Common myeloid progenitor, CD34-positive (primary cell): ENCODE measurements around the gene VAC14.
A peak's percentile ranks its signal among the peaks of the same experiment; 100 is the strongest.

Source experiments
- CTCF ChIA-PET: fragments of 350-600 bp; sonication (Branson Sonifier 250); formaldehyde crosslinking; loops from one replicate; lab custom pipeline; 2021; ENCODE audit warnings: antibody characterized with exemption; lab: Charles Lee
- POLR2A ChIA-PET: fragments of 350-600 bp; sonication (Branson Sonifier 250); formaldehyde crosslinking; loops from one replicate; lab custom pipeline; 2021; ENCODE audit warnings: antibody characterized with exemption; lab: Charles Lee
- DNase-seq, 3 donors: peaks; one replicate each; pipeline versions ENCODE4 v3.0.0 to v3.0.0-alpha.2; 2013
- H3K27ac ChIP-seq, 2 experiments: 1 replicate in 1 of 2; 2 replicates in 1 of 2; pipeline ENCODE4 v1.7.0; 2013; ENCODE audit warnings: inconsistent platforms in 2 of 2, low read length in 2 of 2, mild to moderate bottlenecking in 2 of 2, low read depth in 1 of 2, moderate library complexity in 1 of 2; ENCODE audit not compliant: severe bottlenecking in 2 of 2, insufficient read depth in 1 of 2, poor library complexity in 1 of 2
- H3K27me3 ChIP-seq, 5 experiments: replicated peaks in 2 of 5; 1 replicate in 3 of 5; 2 replicates in 2 of 5; pipeline versions ENCODE4 v1.6.1 to v1.7.0; 2013; ENCODE audit warnings: low read length in 4 of 5, mild to moderate bottlenecking in 2 of 5, moderate library complexity in 2 of 5, inconsistent platforms in 1 of 5; ENCODE audit not compliant: insufficient read depth in 5 of 5, control insufficient read depth in 4 of 5
- H3K36me3 ChIP-seq, 4 experiments: 1 replicate in 2 of 4; 2 replicates in 2 of 4; pipeline versions ENCODE4 v1.6.1 to v1.7.0; 2013; ENCODE audit warnings: low read length in 3 of 4, control low read depth in 1 of 4, mild to moderate bottlenecking in 1 of 4; ENCODE audit not compliant: control insufficient read depth in 4 of 4, insufficient read depth in 4 of 4
- H3K4me1 ChIP-seq, 4 experiments: 1 replicate in 3 of 4; 2 replicates in 1 of 4; pipeline versions ENCODE4 v1.6.1 to v1.7.1; 2013; ENCODE audit warnings: low read length in 3 of 4, mild to moderate bottlenecking in 3 of 4, control low read depth in 1 of 4, inconsistent platforms in 1 of 4, moderate library complexity in 1 of 4; ENCODE audit not compliant: control insufficient read depth in 4 of 4, insufficient read depth in 4 of 4; ENCODE audit errors: control extremely low read depth in 1 of 4
- H3K4me3 ChIP-seq, 7 experiments: 1 replicate in 4 of 7; 2 replicates in 3 of 7; pipeline versions ENCODE4 v1.5.1 to v1.7.0; 2013; ENCODE audit warnings: mild to moderate bottlenecking in 7 of 7, low read length in 6 of 7, moderate library complexity in 6 of 7, inconsistent platforms in 2 of 7, low read depth in 2 of 7, control low read depth in 1 of 7; ENCODE audit not compliant: insufficient read depth in 4 of 7, control insufficient read depth in 1 of 7; ENCODE audit errors: extremely low read depth in 1 of 7
- H3K9me3 ChIP-seq, 5 experiments: 1 replicate in 4 of 5; 2 replicates in 1 of 5; pipeline versions ENCODE4 v1.6.1 to v1.7.1; 2013; ENCODE audit warnings: low read length in 4 of 5, mild to moderate bottlenecking in 2 of 5, inconsistent platforms in 1 of 5, low read depth in 1 of 5, moderate library complexity in 1 of 5; ENCODE audit not compliant: control insufficient read depth in 4 of 5, insufficient read depth in 2 of 5; ENCODE audit errors: control extremely low read depth in 1 of 5
- WGBS: methylation state at CpG from one replicate; pipeline ENCODE4 v1.1.5; 2013; ENCODE audit not compliant: insufficient coverage; 5-methylcytosine and 5-hydroxymethylcytosine counted together

Gene VAC14

GRCh38 chr16:70765491-70765890 is 35.5 kb downstream of the VAC14 start:
- H3K4me3 ChIP-seq = no peak overlapping the region
- CTCF ChIA-PET = interaction anchor here (1.2 to 9.2 kb wide), 4 partner anchors 15 to 111 kb away, joined by 3 to 97 read pairs (median 3); no protein-coding TSS in a partner anchor
- H3K27ac ChIP-seq = no peak overlapping the region
- POLR2A ChIA-PET = no interaction called here
- no peak for DNase-seq
- no peaks in the 10 kb centered on the region for H3K4me1 ChIP-seq
- H3K27me3 ChIP-seq = no peaks in the 10 kb centered on the region
- H3K36me3 ChIP-seq = peaks cover 0 to 85% (median 42%) of the 10 kb centered on the region in 4 experiments
- H3K9me3 ChIP-seq = no peaks in the 10 kb centered on the region
- 98% methylated on average over 8 of the region's 8 CpGs for whole genome bisulfite sequencing

GRCh38 chr16:70764632-70765031 is 36.3 kb downstream of the VAC14 start:
- ChIA-PET POLR2A (no interaction called here), CTCF (interaction anchor here (1.2 to 9.2 kb wide), 3 partner anchors 14 to 87 kb away, joined by 3 to 97 read pairs (median 3); no protein-coding TSS in a partner anchor)
- H3K27me3 ChIP-seq = no peaks in the 10 kb centered on the region
- peaks cover 1 to 85% (median 40%) of the 10 kb centered on the region in 4 experiments for H3K36me3 ChIP-seq
- H3K4me3 ChIP-seq = no peak overlapping the region
- no peak for DNase-seq
- WGBS = over 99% methylated on average over 8 of the region's 10 CpGs
- no peaks in the 10 kb centered on the region for H3K9me3 ChIP-seq
- H3K4me1 ChIP-seq = no peaks in the 10 kb centered on the region
- H3K27ac ChIP-seq = no peak overlapping the region

GRCh38 chr16:70760221-70760620 is 40.7 kb downstream of the VAC14 start:
- WGBS = 100% methylated on average over 2 of the region's 3 CpGs
- ChIA-PET POLR2A (no interaction called here), CTCF (interaction anchor here (0.7 to 1.7 kb wide), 9 partner anchors 11 to 81 kb away, joined by 3 to 4 read pairs (median 4); no protein-coding TSS in a partner anchor)
- DNase-seq = no peak
- Histone ChIP-seq H3K9me3 (no peaks in the 10 kb centered on the region), H3K36me3 (peaks cover 7 to 92% (median 43%) of the 10 kb centered on the region in 4 experiments), H3K4me1 (no peaks in the 10 kb centered on the region), H3K4me3 (no peak overlapping the region), H3K27ac (peak overlapping the region in 1 of 2 experiments; percentile 25), H3K27me3 (no peaks in the 10 kb centered on the region)

GRCh38 chr16:70759666-70760065 is 41.3 kb downstream of the VAC14 start:
- CTCF ChIA-PET = interaction anchor here (0.5 to 1.7 kb wide), 10 partner anchors 8 to 161 kb away, joined by 3 to 4 read pairs (median 4); no protein-coding TSS in a partner anchor
- Histone ChIP-seq H3K4me3 (no peak overlapping the region), H3K27me3 (no peaks in the 10 kb centered on the region), H3K9me3 (no peaks in the 10 kb centered on the region), H3K4me1 (no peaks in the 10 kb centered on the region), H3K36me3 (peaks cover 7 to 92% (median 44%) of the 10 kb centered on the region in 4 experiments), H3K27ac (peak overlapping the region in 1 of 2 experiments; percentile 25)
- POLR2A ChIA-PET = interaction anchor here (0.5 kb wide), 1 partner anchor 32 kb away, joined by 3 read pairs; no protein-coding TSS in a partner anchor
- DNase-seq = peak in 1 of 3 donors; percentile 42
- 87% methylated on average over 8 of the region's 9 CpGs for WGBS

GRCh38 chr16:70758786-70759185 is 42.2 kb downstream of the VAC14 start:
- H3K36me3 ChIP-seq = peaks cover 7 to 92% (median 45%) of the 10 kb centered on the region in 4 experiments
- ChIA-PET CTCF (interaction anchor here (1.0 to 1.7 kb wide), 6 partner anchors 9 to 79 kb away, joined by 3 to 4 read pairs (median 4); no protein-coding TSS in a partner anchor), POLR2A (no interaction called here)
- H3K9me3 ChIP-seq = no peaks in the 10 kb centered on the region
- 93% methylated on average over 9 of the region's 10 CpGs for WGBS
- no peaks in the 10 kb centered on the region for H3K27me3 ChIP-seq
- peaks cover 0 to 3% (median 0%) of the 10 kb centered on the region in 4 experiments for H3K4me1 ChIP-seq
- H3K4me3 ChIP-seq = no peak overlapping the region
- no peak for DNase-seq
- H3K27ac ChIP-seq = no peak overlapping the region

GRCh38 chr16:70757183-70757582 is 43.8 kb downstream of the VAC14 start:
- ChIA-PET POLR2A (no interaction called here), CTCF (interaction anchor here (0.7 to 1.1 kb wide), 3 partner anchors 9 to 30 kb away, joined by 3 read pairs; no protein-coding TSS in a partner anchor)
- WGBS = 97% methylated on average over 8 of the region's 9 CpGs
- peaks cover 0 to 18% (median 9%) of the 10 kb centered on the region in 4 experiments for H3K4me1 ChIP-seq
- H3K27ac ChIP-seq = no peak overlapping the region
- DNase-seq = no peak
- peaks cover 7 to 90% (median 37%) of the 10 kb centered on the region in 4 experiments for H3K36me3 ChIP-seq
- H3K4me3 ChIP-seq = no peak overlapping the region
- no peaks in the 10 kb centered on the region for H3K9me3 ChIP-seq
- H3K27me3 ChIP-seq = no peaks in the 10 kb centered on the region

- Histone ChIP-seq H3K9me3 (no peaks in the 10 kb centered on the region), H3K4me3 (no peak overlapping the region), H3K27ac (no peak overlapping the region), H3K27me3 (no peaks in the 10 kb centered on the region), H3K36me3 (peaks cover 7 to 87% (median 31%) of the 10 kb centered on the region in 4 experiments), H3K4me1 (peaks cover 0 to 30% (median 20%) of the 10 kb centered on the region in 4 experiments)
- WGBS = 92% methylated on average over 5 of the region's 8 CpGs
- CTCF ChIA-PET = interaction anchor here (0.8 to 1.2 kb wide), 3 partner anchors 12 to 15 kb away, joined by 3 read pairs; no protein-coding TSS in a partner anchor
- no peak for DNase-seq
- POLR2A ChIA-PET = no interaction called here
Observed at GRCh38 chr16:70756071-70756470, 44.9 kb downstream of the VAC14 start.
